ENCODE data around the gene LRRN2.

LRRN2 gene

GRCh38 chr1:204709960-204710912 lies 24.7 kb upstream of the LRRN2 start:
- TF ChIP-seq FOXK2 (IDR thresholded peaks at IDR 0.05), result no peak
- TF ChIP-seq SP1 (IDR thresholded peaks at IDR 0.05), result no peak
- TF ChIP-seq ARNT (IDR thresholded peaks at IDR 0.05), result no peak
- no peak for TF ChIP-seq NFRKB (IDR thresholded peaks at IDR 0.05)
- ChIA-PET POLR2A (no interaction called here), CTCF (no interaction called here)
- DNase-seq (ENCODE audit: extremely low spot score), result no peak

- ChIA-PET CTCF (no interaction called here), POLR2A (no interaction called here)
- TF ChIP-seq FOXM1 (IDR thresholded peaks at IDR 0.05; ENCODE audit: borderline replicate concordance), result no peak
- TF ChIP-seq FOXA1 (IDR thresholded peaks at IDR 0.05), result no peak
- no peak for TF ChIP-seq FOXK2 (IDR thresholded peaks at IDR 0.05)
- TF ChIP-seq TARDBP (IDR thresholded peaks at IDR 0.05), result no peak
- DNase-seq (ENCODE audit: extremely low spot score), result no peak
These were observed 23.5 kb upstream of the LRRN2 start for GRCh38 chr1:204709021-204709420.

GRCh38 chr1:204706838-204707509 lies 21.4 kb upstream of the LRRN2 start:
- TF ChIP-seq HDGF (IDR thresholded peaks at IDR 0.05; ENCODE audit: borderline replicate concordance), result no peak
- TF ChIP-seq SP1 (IDR thresholded peaks at IDR 0.05), result no peak
- TF ChIP-seq ZNF384 (IDR thresholded peaks at IDR 0.05), result no peak
- no peak for TF ChIP-seq ELF4 (IDR thresholded peaks at IDR 0.05)
- no peak for TF ChIP-seq SUZ12 (IDR thresholded peaks at IDR 0.05)
- no peak for TF ChIP-seq PKNOX1 (IDR thresholded peaks at IDR 0.05)
- TF ChIP-seq L3MBTL2 (conservative IDR thresholded peaks at IDR 0.05), result no peak
- no peak for TF ChIP-seq ARNT (IDR thresholded peaks at IDR 0.05)
- no peak for TF ChIP-seq BHLHE40 (IDR thresholded peaks at IDR 0.05; ENCODE audit: borderline replicate concordance)
- no peak for TF ChIP-seq TARDBP (IDR thresholded peaks at IDR 0.05)
- TF ChIP-seq FOXM1 (IDR thresholded peaks at IDR 0.05; ENCODE audit: borderline replicate concordance), result no peak
- TF ChIP-seq FOXK2 (IDR thresholded peaks at IDR 0.05), result no peak
- TF ChIP-seq NFRKB (IDR thresholded peaks at IDR 0.05), result no peak
- no peak for TF ChIP-seq LEF1 (IDR thresholded peaks at IDR 0.05; ENCODE audit: borderline replicate concordance)
- no peak for TF ChIP-seq CTBP1 (IDR thresholded peaks at IDR 0.05; ENCODE audit: borderline replicate concordance)
- TF ChIP-seq FOXA1 (IDR thresholded peaks at IDR 0.05), result no peak
- ChIA-PET POLR2A (no interaction called here), CTCF (no interaction called here)
- no peak for DNase-seq (ENCODE audit: extremely low spot score)

GRCh38 chr1:204705888-204706837 lies 20.6 kb upstream of the LRRN2 start:
- no peak for DNase-seq (ENCODE audit: extremely low spot score)
- ChIA-PET POLR2A (no interaction called here), CTCF (no interaction called here)
- no peak for TF ChIP-seq SP1 (IDR thresholded peaks at IDR 0.05)
- TF ChIP-seq ARNT (IDR thresholded peaks at IDR 0.05), result no peak
- TF ChIP-seq PKNOX1 (IDR thresholded peaks at IDR 0.05), result no peak
- no peak for TF ChIP-seq ZNF384 (IDR thresholded peaks at IDR 0.05)
- no peak for TF ChIP-seq TARDBP (IDR thresholded peaks at IDR 0.05)
- no peak for TF ChIP-seq L3MBTL2 (conservative IDR thresholded peaks at IDR 0.05)

GRCh38 chr1:204705493-204705811 lies 19.9 kb upstream of the LRRN2 start:
- POLR2A ChIA-PET, result no interaction called here
- no peak for DNase-seq (ENCODE audit: extremely low spot score)
- TF ChIP-seq L3MBTL2 (conservative IDR thresholded peaks at IDR 0.05) (no peak), LEF1 (IDR thresholded peaks at IDR 0.05; ENCODE audit: borderline replicate concordance) (no peak), CTBP1 (IDR thresholded peaks at IDR 0.05; ENCODE audit: borderline replicate concordance) (no peak), ELF4 (IDR thresholded peaks at IDR 0.05) (no peak), FOXM1 (IDR thresholded peaks at IDR 0.05; ENCODE audit: borderline replicate concordance) (no peak), HDGF (IDR thresholded peaks at IDR 0.05; ENCODE audit: borderline replicate concordance) (no peak), SUZ12 (IDR thresholded peaks at IDR 0.05) (no peak), FOXA1 (IDR thresholded peaks at IDR 0.05) (no peak), SP1 (IDR thresholded peaks at IDR 0.05) (no peak)
- CTCF ChIA-PET, result no interaction called here

- 0 out of 2 replicates have a peak, but pooled peaks have one; percentile 2 for TF ChIP-seq PKNOX1 (IDR thresholded peaks at IDR 0.05)
- no peak for TF ChIP-seq NFRKB (IDR thresholded peaks at IDR 0.05)
- POLR2A ChIA-PET, result interaction anchor here (0.7 kb wide), 1 partner anchor 20 kb away, joined by 3 read pairs; no protein-coding TSS in a partner anchor
- no peak for DNase-seq (ENCODE audit: extremely low spot score)
- CTCF ChIA-PET, result no interaction called here
These were observed 19.4 kb upstream of the LRRN2 start for GRCh38 chr1:204704794-204705492.
